Esophagus squamous epithelium (tissue), 5 donors: Measurements from ENCODE around the gene HCFC1. TPM values are rescaled to one million over a fixed set of nuclear protein-coding genes. Genes with fewer than 3 reads are reported as not detected.

Source experiments
- DNase-seq: peaks from one replicate; lab custom pipeline; 2025; lab: John Stamatoyannopoulos, UW
- H3K27ac ChIP-seq, 4 donors: fragments of 200-600 bp; sonication (generic); one replicate each; pipeline ENCODE4 v1.5.1; 2016 to 2019; ENCODE audit warnings: mild to moderate bottlenecking in 1 of 4
- H3K27me3 ChIP-seq, 4 donors: fragments of 200-600 bp; sonication (generic); 1 replicate in 3 of 4; 2 replicates in 1 of 4; pipeline versions ENCODE4 v1.5.1 to v1.6.0; 2017 to 2021; ENCODE audit warnings: antibody characterized with exemption in 1 of 4
- H3K36me3 ChIP-seq, 3 donors: fragments of 200-600 bp; sonication (generic); one replicate each; pipeline ENCODE4 v1.5.1; 2016 to 2019
- H3K4me1 ChIP-seq, 3 donors: fragments of 200-600 bp; sonication (generic); one replicate each; pipeline ENCODE4 v1.5.1; 2017 to 2019
- H3K4me3 ChIP-seq, 4 donors: fragments of 200-600 bp; sonication (generic); 1 replicate in 3 of 4; 2 replicates in 1 of 4; pipeline ENCODE4 v1.5.1; 2016 to 2019; ENCODE audit warnings: mild to moderate bottlenecking in 2 of 4, moderate library complexity in 1 of 4
- H3K9me3 ChIP-seq, 3 donors: fragments of 200-600 bp; sonication (generic); one replicate each; pipeline ENCODE4 v1.5.1; 2016 to 2019
- CTCF ChIP-seq, 6 experiments: fragments of 450-650 bp in 4 of 6; fragments of 200-600 bp in 2 of 6; sonication (generic) in 2 of 6; IDR thresholded peaks; one replicate each; pipeline ENCODE4 v1.5.1; 2016 to 2019; ENCODE audit warnings: antibody characterized with exemption in 6 of 6, mild to moderate bottlenecking in 4 of 6, moderate library complexity in 4 of 6
- POLR2A ChIP-seq, 4 donors: fragments of 450-650 bp; IDR thresholded peaks; one replicate each; pipeline ENCODE4 v1.6.1; 2017; ENCODE audit warnings: antibody characterized with exemption in 4 of 4, mild to moderate bottlenecking in 4 of 4, moderate library complexity in 3 of 4
- WGBS, 2 donors: methylation state at CpG; one replicate each; pipeline ENCODE4 v1.1.5; 2018; 5-methylcytosine and 5-hydroxymethylcytosine counted together
- intact Hi-C: fragments of 100-400 bp; cut with DNase I; formaldehyde crosslinking; loops from one replicate; pipeline ENCODE4 v1.15.0; 2022
- total RNA-seq, 4 donors: library from RNA; depleted of rRNA; stranded (reverse); fragments of >200 nt; gene quantifications; one replicate each; pipeline ENCODE4 v1.1.0, GENCODE V29; 2016
- donor health status: DM: yes; HTN: yes; CAD: no.

HCFC1 gene
- total RNA-seq, 4 donors from 2014 or later: 22.2 to 54.0 (median 37.0) TPM

DNA sequence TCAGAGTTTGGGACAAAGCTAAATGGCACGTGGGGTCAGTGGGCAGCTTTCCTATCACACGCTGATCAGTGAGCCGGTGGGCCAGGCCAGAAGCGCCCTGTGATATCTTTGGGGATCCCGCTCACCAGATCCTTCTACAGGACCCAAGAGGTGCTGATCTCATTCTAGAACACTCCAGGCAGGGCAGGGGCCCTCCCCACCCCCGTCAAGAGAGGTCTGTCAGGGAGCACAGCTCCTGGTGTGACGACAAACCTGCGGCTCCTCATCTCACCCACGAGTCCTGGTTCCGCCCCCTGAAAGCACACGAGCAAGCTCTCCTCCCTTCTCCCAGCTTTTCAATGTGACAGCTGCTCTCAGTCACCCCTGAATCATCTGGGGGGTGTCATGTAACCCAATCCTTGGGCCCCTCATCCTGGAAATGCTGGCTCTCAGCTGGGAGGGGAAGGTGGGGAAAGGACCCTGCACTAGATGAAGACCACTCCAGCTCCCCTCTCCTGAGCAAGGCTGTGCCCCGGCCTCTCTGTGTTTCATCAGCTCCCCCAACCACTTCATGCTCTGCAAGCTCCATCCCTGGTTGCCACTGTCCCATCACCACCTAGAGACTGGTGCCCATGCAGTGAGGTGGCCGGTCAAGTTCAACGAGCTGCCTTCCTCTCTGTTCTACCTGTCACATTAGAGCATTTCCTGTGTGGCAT lies 4.6 kb downstream of the HCFC1 start:
- Histone ChIP-seq H3K4me3 (peak overlapping the region in 1 of 4 donors; percentile 86), H3K27me3 (no peaks in the 10 kb centered on the region), H3K36me3 (peaks cover 4 to 27% (median 11%) of the 10 kb centered on the region in 3 donors), H3K9me3 (no peaks in the 10 kb centered on the region), H3K27ac (peak overlapping the region; percentile 30 to 99 (median 98)), H3K4me1 (peaks cover 29 to 55% (median 33%) of the 10 kb centered on the region in 3 donors)
- no peak for TF ChIP-seq POLR2A (IDR thresholded peaks at IDR 0.05)
- no peak for TF ChIP-seq CTCF (IDR thresholded peaks at IDR 0.05)
- intact Hi-C loops: no loop called here
- DNase-seq: no peak
- WGBS, 2 donors: 65% methylated on average over 8 of the region's 14 CpGs; no CpG with 5 or more reads in 1 of the 2 donors

DNA sequence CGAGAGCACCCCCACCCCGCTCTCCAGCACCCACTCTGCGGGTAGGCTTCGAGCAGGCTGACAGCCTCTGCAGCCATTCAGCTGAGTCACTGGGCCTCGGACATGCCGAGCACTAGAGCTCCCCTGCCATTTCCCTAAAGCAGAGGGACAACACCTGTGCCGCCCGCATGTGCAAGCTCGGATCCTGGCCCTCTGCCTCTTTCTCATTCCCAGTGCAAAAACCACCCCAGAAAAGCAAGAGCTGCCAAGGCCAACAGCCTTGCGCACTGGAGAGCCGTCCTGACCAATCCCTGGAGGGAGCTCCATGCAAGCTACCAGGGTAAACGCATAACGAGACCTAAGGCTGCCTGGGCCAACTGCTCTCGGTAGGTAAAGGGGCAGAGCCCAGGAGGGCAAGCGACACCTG lies 5.3 kb downstream of the HCFC1 start:
- H3K4me1 ChIP-seq: peaks cover 29 to 55% (median 33%) of the 10 kb centered on the region in 3 donors
- no peak for DNase-seq
- H3K27ac ChIP-seq: peak overlapping the region in 3 of 4 donors; percentile 98 to 99 (median 99)
- peaks cover 4 to 34% (median 18%) of the 10 kb centered on the region in 3 donors for H3K36me3 ChIP-seq
- H3K4me3 ChIP-seq: no peak overlapping the region
- WGBS, 2 donors: 52% methylated on average over 10 of the region's 15 CpGs; no CpG with 5 or more reads in 1 of the 2 donors
- intact Hi-C loops: no loop called here
- no peaks in the 10 kb centered on the region for H3K27me3 ChIP-seq
- H3K9me3 ChIP-seq: no peaks in the 10 kb centered on the region
- TF ChIP-seq CTCF (IDR thresholded peaks at IDR 0.05): no peak
- TF ChIP-seq POLR2A (IDR thresholded peaks at IDR 0.05): no peak

GRCh38 chrX:153965406-153965805 lies 6.2 kb downstream of the HCFC1 start:
- Histone ChIP-seq H3K9me3 (no peaks in the 10 kb centered on the region), H3K27me3 (no peaks in the 10 kb centered on the region), H3K4me1 (peaks cover 29 to 55% (median 33%) of the 10 kb centered on the region in 3 donors), H3K27ac (no peak overlapping the region), H3K36me3 (peaks cover 4 to 43% (median 19%) of the 10 kb centered on the region in 3 donors), H3K4me3 (no peak overlapping the region)
- TF ChIP-seq CTCF (IDR thresholded peaks at IDR 0.05) (no peak), POLR2A (IDR thresholded peaks at IDR 0.05) (no peak)
- intact Hi-C loops: no loop called here
- 60% methylated on average over 1 of the region's 5 CpGs; no CpG with 5 or more reads in 1 of the 2 donors for WGBS, 2 donors
- DNase-seq: no peak

DNA sequence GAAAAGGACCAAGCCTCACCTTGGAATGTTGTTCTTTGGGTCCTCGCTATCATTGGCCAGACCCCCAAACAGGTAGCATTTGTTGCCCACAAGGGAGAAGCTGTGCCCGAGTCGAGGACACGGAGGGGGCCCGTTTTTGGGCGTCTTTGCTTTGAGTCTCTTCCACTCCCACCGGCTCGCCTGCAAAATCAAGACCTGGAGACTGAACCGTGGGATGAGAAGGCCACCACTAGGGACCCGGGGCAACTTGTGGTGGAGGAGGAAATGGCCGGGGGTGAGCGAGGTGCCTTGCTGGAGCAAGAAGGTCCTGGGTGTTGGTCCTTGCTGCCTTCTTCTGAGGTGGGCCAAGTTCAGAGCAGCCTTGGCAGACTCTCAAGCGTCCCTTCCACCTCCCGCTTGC lies 7.5 kb downstream of the HCFC1 start:
- Histone ChIP-seq H3K4me1 (peaks cover 24 to 45% (median 27%) of the 10 kb centered on the region in 3 donors), H3K27me3 (no peaks in the 10 kb centered on the region), H3K4me3 (no peak overlapping the region), H3K27ac (no peak overlapping the region), H3K9me3 (no peaks in the 10 kb centered on the region), H3K36me3 (peaks cover 12 to 56% (median 27%) of the 10 kb centered on the region in 3 donors)
- WGBS, 2 donors: 90% methylated on average over 5 of the region's 14 CpGs; no CpG with 5 or more reads in 1 of the 2 donors
- TF ChIP-seq POLR2A (IDR thresholded peaks at IDR 0.05) (no peak), CTCF (IDR thresholded peaks at IDR 0.05) (no peak)
- intact Hi-C loops: no loop called here
- no peak for DNase-seq

- Histone ChIP-seq H3K27me3 (no peaks in the 10 kb centered on the region), H3K4me1 (peaks cover 19 to 40% (median 21%) of the 10 kb centered on the region in 3 donors), H3K27ac (no peak overlapping the region), H3K4me3 (no peak overlapping the region), H3K36me3 (peaks cover 12 to 61% (median 33%) of the 10 kb centered on the region in 3 donors), H3K9me3 (no peaks in the 10 kb centered on the region)
- no CpG with 5 or more reads among the region's 12 CpGs for WGBS, 2 donors
- DNase-seq: no peak
- TF ChIP-seq CTCF (IDR thresholded peaks at IDR 0.05): no peak
- TF ChIP-seq POLR2A (IDR thresholded peaks at IDR 0.05): no peak
- intact Hi-C loops: no loop called here
Measured at GRCh38 chrX:153963546-153963945, 8.1 kb downstream of the HCFC1 start.
